ENCODE results near the gene OGDH.

GRCh38 chr7:44716205-44716604, 109.8 kb downstream of the OGDH start:
- TF ChIP-seq EZH2phosphoT487 (IDR thresholded peaks at IDR 0.05; ENCODE audit: insufficient read depth, low read depth) = no peak
- no peak for TF ChIP-seq EZH2 (IDR thresholded peaks at IDR 0.05; ENCODE audit: insufficient read depth, poor library complexity, severe bottlenecking)
